ENCODE data around the gene IL22RA1. TPM values are rescaled to one million over a fixed set of nuclear protein-coding genes. Genes with fewer than 3 reads are reported as not detected.

Gene IL22RA1
- total RNA-seq, 1 experiment from 2014 or later, result 1.2 TPM

GRCh38 chr1:24097663-24098062, 45.3 kb downstream of the IL22RA1 start:
- H3K4me1 ChIP-seq (ENCODE audit: insufficient read depth, low read length), result no peaks in the 10 kb centered on the region
- intact Hi-C loops (cut with micrococcal nuclease), result no loop called here
- no peaks in the 10 kb centered on the region for H3K36me3 ChIP-seq (ENCODE audit: low read depth, low read length)
- CTCF ChIA-PET, result no interaction called here
- ATAC-seq, result no peak
- no peaks in the 10 kb centered on the region for H4K20me1 ChIP-seq (ENCODE audit: low read length)
- no peak overlapping the region for H2AFZ ChIP-seq (ENCODE audit: low read length)
- POLR2A ChIA-PET (ENCODE audit: unreplicated experiment), result no interaction called here
- no peaks in the 10 kb centered on the region for H3K9me2 ChIP-seq (replicated peaks; ENCODE audit: low read length)
- no TSS peak for BruUV-seq (replicated peaks)
- H3F3A ChIP-seq (ENCODE audit: low read length, unreplicated experiment), result no peaks in the 10 kb centered on the region
- H3K27me3 ChIP-seq (ENCODE audit: low read length), result no peaks in the 10 kb centered on the region
- no peaks in the 10 kb centered on the region for H3K9me3 ChIP-seq (ENCODE audit: low read length)
- no peak overlapping the region for H3K4me3 ChIP-seq (ENCODE audit: low read length)
- TF ChIP-seq EZH2phosphoT487 (IDR thresholded peaks at IDR 0.05; ENCODE audit: borderline replicate concordance, low read length), result no peak
- TF ChIP-seq EZH2 (IDR thresholded peaks at IDR 0.05; ENCODE audit: low read length, unreplicated experiment), result no peak
- no peak for TF ChIP-seq CTCF (conservative IDR thresholded peaks at IDR 0.05; ENCODE audit: low read depth, low read length)
- no peak for DNase-seq
- H3K9ac ChIP-seq (ENCODE audit: low read length), result no peak overlapping the region
- H3K27ac ChIP-seq (ENCODE audit: low read length), result no peak overlapping the region
- H3K4me2 ChIP-seq (ENCODE audit: low read length), result no peak overlapping the region
- H3K79me2 ChIP-seq (ENCODE audit: low read length), result no peaks in the 10 kb centered on the region

- intact Hi-C loops (cut with micrococcal nuclease), result no loop called here
Observed at GRCh38 chr1:24096739-24097103, 46.2 kb downstream of the IL22RA1 start.

More at GRCh38 chr1:24096739-24097103, 46.2 kb downstream of the IL22RA1 start:
- H3F3A ChIP-seq (ENCODE audit: low read length, unreplicated experiment), result no peaks in the 10 kb centered on the region
- no peaks in the 10 kb centered on the region for H3K9me2 ChIP-seq (replicated peaks; ENCODE audit: low read length)
- no peak overlapping the region for H2AFZ ChIP-seq (ENCODE audit: low read length)
- no peak for ATAC-seq
- no peaks in the 10 kb centered on the region for H3K36me3 ChIP-seq (ENCODE audit: low read depth, low read length)
- TF ChIP-seq CTCF (conservative IDR thresholded peaks at IDR 0.05; ENCODE audit: low read depth, low read length) (no peak), EZH2phosphoT487 (IDR thresholded peaks at IDR 0.05; ENCODE audit: borderline replicate concordance, low read length) (no peak), EZH2 (IDR thresholded peaks at IDR 0.05; ENCODE audit: low read length, unreplicated experiment) (no peak)
- no peak overlapping the region for H3K27ac ChIP-seq (ENCODE audit: low read length)
- no peak overlapping the region for H3K4me3 ChIP-seq (ENCODE audit: low read length)
- H3K9ac ChIP-seq (ENCODE audit: low read length), result no peak overlapping the region
- no peaks in the 10 kb centered on the region for H3K79me2 ChIP-seq (ENCODE audit: low read length)
- POLR2A ChIA-PET (ENCODE audit: unreplicated experiment), result no interaction called here
- no TSS peak for BruUV-seq (replicated peaks)
- no peaks in the 10 kb centered on the region for H3K4me1 ChIP-seq (ENCODE audit: insufficient read depth, low read length)
- H3K9me3 ChIP-seq (ENCODE audit: low read length), result no peaks in the 10 kb centered on the region
- CTCF ChIA-PET, result no interaction called here
- H3K4me2 ChIP-seq (ENCODE audit: low read length), result no peak overlapping the region
- no peaks in the 10 kb centered on the region for H3K27me3 ChIP-seq (ENCODE audit: low read length)
- DNase-seq, result no peak
- H4K20me1 ChIP-seq (ENCODE audit: low read length), result no peaks in the 10 kb centered on the region

Measured in PC-3 (cell line).